OCI-LY7 (cell line): ENCODE data around the gene HLA-DMB. TPM values are rescaled to one million over a fixed set of nuclear protein-coding genes. Genes with fewer than 3 reads are reported as not detected.

Source experiments
- BruUV-seq: library from RNA; stranded (reverse); fragments of 400-500 nt; replicated peaks from 2 replicates; lab custom pipeline; 2021; lab: Mats Ljungman, UMichigan
- CTCF ChIA-PET: fragments of 300-600 bp; sonication (Branson Sonifier 250); formaldehyde crosslinking; loops from one replicate; lab custom pipeline; 2022; ENCODE audit warnings: antibody characterized with exemption; ENCODE audit not compliant: unreplicated experiment; lab: Charles Lee
- POLR2A ChIA-PET: fragments of 300-600 bp; sonication (Branson Sonifier 250); formaldehyde crosslinking; loops from one replicate; lab custom pipeline; 2022; ENCODE audit warnings: antibody characterized with exemption; lab: Charles Lee
- DNase-seq: peaks from one replicate; pipeline ENCODE4 v3.0.0-alpha.2; 2015; ENCODE audit warnings: low spot score
- H2AFZ ChIP-seq: fragments of 200-600 bp; sonication (generic), shearing (Covaris generic); 2 replicates; pipeline ENCODE4 v1.6.1; 2014; ENCODE audit warnings: mild to moderate bottlenecking, antibody characterized with exemption, low read length, moderate library complexity
- H3K27ac ChIP-seq: fragments of 200-600 bp; sonication (generic); 2 replicates; pipeline ENCODE4 v1.5.1; 2014; ENCODE audit warnings: mixed run types, low read depth, mild to moderate bottlenecking, moderate library complexity, low read length, inconsistent platforms; ENCODE audit not compliant: poor library complexity, severe bottlenecking
- H3K36me3 ChIP-seq: fragments of 200-600 bp; sonication (generic); 2 replicates; pipeline ENCODE4 v1.6.1; 2014; ENCODE audit warnings: mild to moderate bottlenecking, antibody characterized with exemption, low read length, moderate library complexity, mixed read lengths; ENCODE audit not compliant: insufficient read depth
- H3K4me1 ChIP-seq: fragments of 200-600 bp; sonication (generic); 2 replicates; pipeline ENCODE4 v1.5.1; 2014; ENCODE audit warnings: mild to moderate bottlenecking, low read length; ENCODE audit not compliant: insufficient read depth, poor library complexity, severe bottlenecking
- H3K4me2 ChIP-seq: fragments of 200-600 bp; sonication (generic); 2 replicates; pipeline ENCODE4 v1.6.1; 2014; ENCODE audit warnings: mild to moderate bottlenecking, low read length
- H3K4me3 ChIP-seq: fragments of 200-600 bp; sonication (generic); 2 replicates; pipeline ENCODE4 v1.5.1; 2014; ENCODE audit warnings: mild to moderate bottlenecking, low read depth, low read length; ENCODE audit not compliant: poor library complexity, severe bottlenecking
- H3K79me2 ChIP-seq: fragments of 200-600 bp; sonication (generic); 2 replicates; pipeline ENCODE4 v1.6.1; 2016; ENCODE audit warnings: low read depth, mild to moderate bottlenecking, low read length, moderate library complexity, mixed read lengths; ENCODE audit not compliant: insufficient read depth
- H3K9me2 ChIP-seq: fragments of 200-600 bp; sonication (generic); 2 replicates; pipeline ENCODE4 v1.6.1; 2016; ENCODE audit warnings: mild to moderate bottlenecking, low read length, mixed read lengths; ENCODE audit not compliant: insufficient read depth
- H3K9me3 ChIP-seq: fragments of 200-600 bp; sonication (generic); 2 replicates; pipeline ENCODE4 v1.6.1; 2014; ENCODE audit warnings: mild to moderate bottlenecking, mixed run types, low read length, mixed read lengths
- H4K20me1 ChIP-seq: fragments of 200-600 bp; sonication (generic); 2 replicates; pipeline ENCODE4 v1.6.1; 2014; ENCODE audit warnings: mild to moderate bottlenecking, antibody characterized with exemption, low read length, moderate library complexity, mixed read lengths; ENCODE audit not compliant: insufficient read depth
- EZH2phosphoT487 ChIP-seq: fragments of 200-600 bp; sonication (generic); IDR thresholded peaks from 2 replicates; pipeline ENCODE4 v1.6.1; 2018; ENCODE audit warnings: low read depth, borderline replicate concordance, mild to moderate bottlenecking, mixed run types, antibody characterized with exemption, low read length, moderate library complexity, mixed read lengths
- intact Hi-C: fragments of 100-400 bp; cut with micrococcal nuclease; formaldehyde crosslinking; loops from one replicate; pipeline ENCODE4 v1.10.0; 2022; ENCODE audit not compliant: unreplicated experiment
- total RNA-seq, 2 experiments: library from RNA; depleted of rRNA in 1 of 2; stranded (reverse); fragments of >200 nt in 1 of 2; shearing (Covaris generic) in 1 of 2; gene quantifications; 2 replicates each; pipeline ENCODE4 v1.2.3, GENCODE V29; 2014 to 2022
- TF ChIP-seq, protein P1 (sequence below): fragments of 200-600 bp; sonication (generic); conservative IDR thresholded peaks from 2 replicates; pipeline ENCODE4 v1.5.1; 2014; ENCODE audit warnings: mild to moderate bottlenecking, antibody characterized with exemption, low read length, moderate library complexity, mixed read lengths

Gene HLA-DMB
- total RNA-seq, 2 experiments from 2014 or later: 78.5 to 85.1 TPM

DNA sequence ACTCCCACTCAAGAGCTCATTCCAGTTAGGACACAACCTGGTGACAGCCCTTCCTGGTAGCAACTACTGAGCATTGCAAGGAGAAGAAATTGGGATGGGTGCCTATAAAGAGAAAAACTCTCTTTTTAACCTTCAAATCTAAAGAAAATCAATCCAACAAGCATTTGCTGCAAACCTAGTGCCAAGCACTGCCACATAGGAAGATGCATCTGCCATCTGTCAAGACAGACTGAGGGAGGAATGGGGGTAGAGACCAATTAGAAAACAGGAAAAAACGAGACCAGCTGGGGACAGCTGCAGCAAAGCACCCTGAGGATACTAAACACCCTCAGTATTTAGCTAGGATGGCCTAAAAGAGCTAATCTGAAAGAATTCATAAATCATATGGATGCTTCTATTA is 27.9 kb downstream of the HLA-DMB start:
- Histone ChIP-seq H3K27ac (no peak overlapping the region), H3K9me3 (no peaks in the 10 kb centered on the region), H3K9me2 (no peaks in the 10 kb centered on the region), H3K4me1 (peaks cover 5% of the 10 kb centered on the region), H3K79me2 (no peaks in the 10 kb centered on the region), H3K36me3 (no peaks in the 10 kb centered on the region), H2AFZ (no peak overlapping the region), H3K4me3 (no peak overlapping the region), H3K4me2 (no peak overlapping the region), H4K20me1 (no peaks in the 10 kb centered on the region)
- intact Hi-C loops: no loop called here
- BruUV-seq: no TSS peak
- TF ChIP-seq EZH2phosphoT487: no peak
- TF ChIP-seq, protein P1, sequence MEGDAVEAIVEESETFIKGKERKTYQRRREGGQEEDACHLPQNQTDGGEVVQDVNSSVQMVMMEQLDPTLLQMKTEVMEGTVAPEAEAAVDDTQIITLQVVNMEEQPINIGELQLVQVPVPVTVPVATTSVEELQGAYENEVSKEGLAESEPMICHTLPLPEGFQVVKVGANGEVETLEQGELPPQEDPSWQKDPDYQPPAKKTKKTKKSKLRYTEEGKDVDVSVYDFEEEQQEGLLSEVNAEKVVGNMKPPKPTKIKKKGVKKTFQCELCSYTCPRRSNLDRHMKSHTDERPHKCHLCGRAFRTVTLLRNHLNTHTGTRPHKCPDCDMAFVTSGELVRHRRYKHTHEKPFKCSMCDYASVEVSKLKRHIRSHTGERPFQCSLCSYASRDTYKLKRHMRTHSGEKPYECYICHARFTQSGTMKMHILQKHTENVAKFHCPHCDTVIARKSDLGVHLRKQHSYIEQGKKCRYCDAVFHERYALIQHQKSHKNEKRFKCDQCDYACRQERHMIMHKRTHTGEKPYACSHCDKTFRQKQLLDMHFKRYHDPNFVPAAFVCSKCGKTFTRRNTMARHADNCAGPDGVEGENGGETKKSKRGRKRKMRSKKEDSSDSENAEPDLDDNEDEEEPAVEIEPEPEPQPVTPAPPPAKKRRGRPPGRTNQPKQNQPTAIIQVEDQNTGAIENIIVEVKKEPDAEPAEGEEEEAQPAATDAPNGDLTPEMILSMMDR: no peak
- POLR2A ChIA-PET: interaction anchor here (1.1 to 2.0 kb wide), 6 partner anchors 8 to 31 kb away, joined by 3 to 7 read pairs (median 4); no protein-coding TSS in a partner anchor
- CTCF ChIA-PET: interaction anchor here (0.6 to 0.9 kb wide), 2 partner anchors 21 to 1423 kb away, joined by 3 to 4 read pairs; no protein-coding TSS in a partner anchor
- no peak for DNase-seq

DNA sequence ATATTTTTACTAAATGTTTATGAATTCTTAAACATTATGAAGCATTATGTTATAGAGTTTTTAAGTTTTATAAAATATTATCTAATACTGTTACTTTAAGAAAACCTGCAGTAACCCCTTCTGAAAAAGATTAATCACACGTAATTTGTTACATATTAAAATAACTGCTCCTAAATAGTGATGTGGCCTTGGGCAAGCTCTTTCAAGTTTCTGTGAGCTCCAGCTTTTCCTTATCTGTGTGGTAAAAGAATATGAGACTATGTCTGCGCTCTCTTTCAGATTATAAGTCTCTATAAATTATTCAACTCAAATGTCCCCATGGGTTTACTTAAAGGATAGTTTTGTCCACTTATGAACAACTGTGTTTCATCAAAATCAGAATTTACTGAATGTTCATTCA is 31.9 kb downstream of the HLA-DMB start:
- Histone ChIP-seq H3K4me3 (no peak overlapping the region), H3K4me1 (no peaks in the 10 kb centered on the region), H3K27ac (no peak overlapping the region), H2AFZ (no peak overlapping the region), H3K9me3 (no peaks in the 10 kb centered on the region), H4K20me1 (no peaks in the 10 kb centered on the region), H3K4me2 (no peak overlapping the region), H3K9me2 (no peaks in the 10 kb centered on the region), H3K79me2 (no peaks in the 10 kb centered on the region), H3K36me3 (no peaks in the 10 kb centered on the region)
- POLR2A ChIA-PET: no interaction called here
- TF ChIP-seq EZH2phosphoT487: no peak
- TF ChIP-seq, protein P1: no peak
- intact Hi-C loops: no loop called here
- CTCF ChIA-PET: no interaction called here
- DNase-seq: no peak
- no TSS peak for BruUV-seq

DNA sequence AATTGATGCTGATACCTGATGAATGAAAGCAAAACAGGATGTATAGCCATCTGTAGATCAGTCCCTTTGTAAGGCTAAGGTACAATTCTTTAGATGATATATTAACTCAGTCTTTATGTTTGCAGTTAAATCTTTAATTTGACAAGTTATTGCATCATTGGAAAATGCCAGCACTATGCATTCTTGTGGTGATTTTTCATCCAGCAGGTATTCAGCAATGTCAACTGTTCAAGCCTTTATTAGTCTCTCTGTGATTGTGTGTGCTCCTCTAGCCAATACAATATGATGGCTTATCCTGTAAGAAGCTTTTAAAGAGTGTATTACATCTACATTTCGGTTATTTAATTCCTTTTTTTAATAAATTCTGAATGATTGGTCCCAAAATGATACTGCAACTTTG is 34.3 kb downstream of the HLA-DMB start:
- no peak overlapping the region for H3K4me3 ChIP-seq
- intact Hi-C loops: no loop called here
- no peaks in the 10 kb centered on the region for H3K4me1 ChIP-seq
- H4K20me1 ChIP-seq: no peaks in the 10 kb centered on the region
- peaks cover 11% of the 10 kb centered on the region for H3K36me3 ChIP-seq
- DNase-seq: no peak
- BruUV-seq: no TSS peak
- ChIA-PET POLR2A (interaction anchor here (1.1 kb wide), 1 partner anchor 65 kb away, joined by 3 read pairs; no protein-coding TSS in a partner anchor), CTCF (no interaction called here)
- TF ChIP-seq, protein P1: no peak
- TF ChIP-seq EZH2phosphoT487: no peak
- H3K9me2 ChIP-seq: no peaks in the 10 kb centered on the region
- no peak overlapping the region for H2AFZ ChIP-seq
- H3K27ac ChIP-seq: no peak overlapping the region
- H3K4me2 ChIP-seq: no peak overlapping the region
- no peaks in the 10 kb centered on the region for H3K9me3 ChIP-seq
- H3K79me2 ChIP-seq: 0 out of 2 replicates have a peak, but pooled peaks cover 3% of the 10 kb centered on the region
